DND-41 (cell line): ENCODE results near the gene AP2M1.
A peak's percentile ranks its signal among the peaks of the same experiment; 100 is the strongest.

Source experiments
- ATAC-seq: fragments of 200-7000 bp; cut with Tn5 transposase; 3 replicates; pipeline ENCODE4 v1.9.1; 2021; ENCODE audit warnings: low read depth; ENCODE audit not compliant: insufficient read depth
- DNase-seq: peaks from one replicate; pipeline ENCODE4 v3.0.0-alpha.2; 2020
- H2AFZ ChIP-seq: 2 replicates; pipeline ENCODE4 v1.6.0; 2012; ENCODE audit warnings: low read depth, low read length
- H3K27ac ChIP-seq: 2 replicates; pipeline ENCODE4 v1.5.1; 2012; ENCODE audit warnings: low read length, inconsistent platforms
- H3K27me3 ChIP-seq: fragments of 200-600 bp; sonication (generic); 2 replicates; pipeline ENCODE4 v1.6.0; 2012; ENCODE audit warnings: low read length, mild to moderate bottlenecking, inconsistent platforms; ENCODE audit not compliant: insufficient read depth, poor library complexity
- H3K36me3 ChIP-seq: 2 replicates; pipeline ENCODE4 v1.5.1; 2012; ENCODE audit warnings: low read length, inconsistent platforms; ENCODE audit not compliant: insufficient read depth
- H3K4me1 ChIP-seq: 2 replicates; pipeline ENCODE4 v1.5.1; 2012; ENCODE audit warnings: mild to moderate bottlenecking, low read length; ENCODE audit not compliant: insufficient read depth
- H3K4me2 ChIP-seq: 2 replicates; pipeline ENCODE4 v1.6.0; 2012; ENCODE audit warnings: mild to moderate bottlenecking, moderate library complexity, low read length, inconsistent platforms; ENCODE audit not compliant: insufficient read depth
- H3K4me3 ChIP-seq, 2 experiments: fragments of 200-600 bp in 1 of 2; shearing (Covaris generic) in 1 of 2; 2 replicates each; pipeline ENCODE4 v1.5.1; 2012 to 2016; ENCODE audit warnings: inconsistent platforms in 2 of 2, low read length in 2 of 2, mild to moderate bottlenecking in 2 of 2, low read depth in 1 of 2, moderate library complexity in 1 of 2
- H3K79me2 ChIP-seq: 2 replicates; pipeline ENCODE4 v1.6.0; 2012; ENCODE audit warnings: low read length, inconsistent platforms; ENCODE audit not compliant: insufficient read depth
- H3K9ac ChIP-seq: 2 replicates; pipeline ENCODE4 v1.6.0; 2012; ENCODE audit warnings: low read depth, mild to moderate bottlenecking, inconsistent platforms, low read length, moderate library complexity
- H3K9me3 ChIP-seq: 2 replicates; pipeline ENCODE4 v1.5.1; 2012; ENCODE audit warnings: low read length, moderate library complexity, mild to moderate bottlenecking, inconsistent platforms; ENCODE audit not compliant: insufficient read depth, severe bottlenecking
- H4K20me1 ChIP-seq: 2 replicates; pipeline ENCODE4 v1.6.0; 2012; ENCODE audit warnings: low read length; ENCODE audit not compliant: insufficient read depth
- EZH2 ChIP-seq: IDR thresholded peaks from 3 replicates; pipeline ENCODE4 v1.6.1; 2012; ENCODE audit warnings: borderline replicate concordance, low read depth, mild to moderate bottlenecking, moderate library complexity, low read length, inconsistent platforms; ENCODE audit not compliant: severe bottlenecking
- TF ChIP-seq, protein P1 (sequence below): IDR thresholded peaks from 2 replicates; pipeline ENCODE4 v1.5.1; 2012; ENCODE audit warnings: borderline replicate concordance, low read length, moderate library complexity, mild to moderate bottlenecking; ENCODE audit not compliant: poor library complexity, severe bottlenecking; ENCODE audit errors: extremely low read depth

The AP2M1 gene

GRCh38 chr3:184177767-184178306 is 3.2 kb downstream of the AP2M1 start:
- DNase-seq (no peak), ATAC-seq (no peak)
- H3K4me2 ChIP-seq: peak overlapping the region; percentile 97; the same call in 1 of the 2 replicates
- no peaks in the 10 kb centered on the region for H3K9me3 ChIP-seq
- TF ChIP-seq, protein P1, sequence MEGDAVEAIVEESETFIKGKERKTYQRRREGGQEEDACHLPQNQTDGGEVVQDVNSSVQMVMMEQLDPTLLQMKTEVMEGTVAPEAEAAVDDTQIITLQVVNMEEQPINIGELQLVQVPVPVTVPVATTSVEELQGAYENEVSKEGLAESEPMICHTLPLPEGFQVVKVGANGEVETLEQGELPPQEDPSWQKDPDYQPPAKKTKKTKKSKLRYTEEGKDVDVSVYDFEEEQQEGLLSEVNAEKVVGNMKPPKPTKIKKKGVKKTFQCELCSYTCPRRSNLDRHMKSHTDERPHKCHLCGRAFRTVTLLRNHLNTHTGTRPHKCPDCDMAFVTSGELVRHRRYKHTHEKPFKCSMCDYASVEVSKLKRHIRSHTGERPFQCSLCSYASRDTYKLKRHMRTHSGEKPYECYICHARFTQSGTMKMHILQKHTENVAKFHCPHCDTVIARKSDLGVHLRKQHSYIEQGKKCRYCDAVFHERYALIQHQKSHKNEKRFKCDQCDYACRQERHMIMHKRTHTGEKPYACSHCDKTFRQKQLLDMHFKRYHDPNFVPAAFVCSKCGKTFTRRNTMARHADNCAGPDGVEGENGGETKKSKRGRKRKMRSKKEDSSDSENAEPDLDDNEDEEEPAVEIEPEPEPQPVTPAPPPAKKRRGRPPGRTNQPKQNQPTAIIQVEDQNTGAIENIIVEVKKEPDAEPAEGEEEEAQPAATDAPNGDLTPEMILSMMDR: no peak
- TF ChIP-seq EZH2: no peak
- H3K27me3 ChIP-seq: no peaks in the 10 kb centered on the region
- H3K9ac ChIP-seq: no peak overlapping the region
- H4K20me1 ChIP-seq: peaks cover 7% of the 10 kb centered on the region
- no peak overlapping the region for H2AFZ ChIP-seq
- no peak overlapping the region for H3K27ac ChIP-seq
- no peak overlapping the region for H3K4me3 ChIP-seq
- peaks cover 69% of the 10 kb centered on the region for H3K36me3 ChIP-seq
- H3K79me2 ChIP-seq: peaks cover 45% of the 10 kb centered on the region
- peaks cover 34% of the 10 kb centered on the region for H3K4me1 ChIP-seq

GRCh38 chr3:184178521-184179138 is 4.0 kb downstream of the AP2M1 start:
- H2AFZ ChIP-seq: no peak overlapping the region
- H4K20me1 ChIP-seq: peaks cover 7% of the 10 kb centered on the region
- no peak for ATAC-seq
- peaks cover 45% of the 10 kb centered on the region for H3K79me2 ChIP-seq
- TF ChIP-seq, protein P1: no peak
- no peak for TF ChIP-seq EZH2
- no peak overlapping the region for H3K27ac ChIP-seq
- H3K9me3 ChIP-seq: no peaks in the 10 kb centered on the region
- H3K36me3 ChIP-seq: peaks cover 77% of the 10 kb centered on the region
- H3K27me3 ChIP-seq: no peaks in the 10 kb centered on the region
- H3K4me1 ChIP-seq: peaks cover 34% of the 10 kb centered on the region
- no peak for DNase-seq
- no peak overlapping the region for H3K4me2 ChIP-seq
- H3K4me3 ChIP-seq: no peak overlapping the region
- no peak overlapping the region for H3K9ac ChIP-seq

- Histone ChIP-seq H3K9ac (no peak overlapping the region), H4K20me1 (peaks cover 7% of the 10 kb centered on the region), H3K4me1 (peaks cover 32% of the 10 kb centered on the region), H3K79me2 (peaks cover 40% of the 10 kb centered on the region), H3K4me3 (no peak overlapping the region), H3K27ac (no peak overlapping the region), H3K9me3 (no peaks in the 10 kb centered on the region), H3K4me2 (no peak overlapping the region), H2AFZ (no peak overlapping the region), H3K36me3 (peaks cover 82% of the 10 kb centered on the region), H3K27me3 (no peaks in the 10 kb centered on the region)
- TF ChIP-seq EZH2: no peak
- TF ChIP-seq, protein P1: no peak
- no peak for DNase-seq
- no peak for ATAC-seq
Measured at GRCh38 chr3:184180165-184180564, 5.5 kb downstream of the AP2M1 start.
